D721Med (cell line): ENCODE measurements around the gene ZNF511.

Source experiments
- DNase-seq: peaks from one replicate; pipeline ENCODE4 v3.0.0; 2011; ENCODE audit warnings: low spot score; ENCODE audit not compliant: insufficient read length
- FAIRE-seq: peaks from 2 replicates; lab custom pipeline; 2011; peaks lifted over from hg19 to GRCh38; lab: Jason Lieb, UNC
- CTCF ChIP-seq: IDR thresholded peaks from 2 replicates; pipeline ENCODE4 v1.5.1; 2012; ENCODE audit warnings: mild to moderate bottlenecking, control low read depth; ENCODE audit not compliant: insufficient read depth; ENCODE audit errors: missing control alignments

Gene ZNF511

GRCh38 chr10:133303206-133303605 lies 5.5 kb upstream of the ZNF511 start:
- no peak for TF ChIP-seq CTCF
- no peak for FAIRE-seq
- DNase-seq: no peak

GRCh38 chr10:133306097-133306476 lies 2.6 kb upstream of the ZNF511 start:
- DNase-seq: no peak
- no peak for FAIRE-seq
- TF ChIP-seq CTCF: no peak

GRCh38 chr10:133306941-133307379 lies 1.8 kb upstream of the ZNF511 start:
- FAIRE-seq (no peak), DNase-seq (no peak)
- TF ChIP-seq CTCF: no peak

GRCh38 chr10:133307776-133308420 lies 816 bp upstream of the ZNF511 start:
- peak; percentile 70 for TF ChIP-seq CTCF
- FAIRE-seq (no peak), DNase-seq (no peak)

GRCh38 chr10:133309100-133309719 lies 496 bp downstream of the ZNF511 start:
- no peak for FAIRE-seq
- DNase-seq: peak; percentile 60
- no peak for TF ChIP-seq CTCF

GRCh38 chr10:133309720-133310398 lies 1.1 kb downstream of the ZNF511 start:
- TF ChIP-seq CTCF: no peak
- FAIRE-seq: no peak
- DNase-seq: no peak

GRCh38 chr10:133310399-133310755 lies 1.7 kb downstream of the ZNF511 start:
- DNase-seq (no peak), FAIRE-seq (no peak)
- no peak for TF ChIP-seq CTCF
